Tibial artery (tissue), 4 donors: ENCODE measurements around the gene SLC24A3.

ENCODE experiments used
- DNase-seq, 2 donors: peaks; one replicate each; pipeline ENCODE4 v3.0.0-alpha.2; 2019
- H3K27ac ChIP-seq, 2 donors: fragments of 200-600 bp; sonication (generic) in 1 of 2; 1 replicate in 1 of 2; 2 replicates in 1 of 2; pipeline ENCODE4 v1.5.1; 2018 to 2019; ENCODE audit warnings: mild to moderate bottlenecking in 1 of 2
- H3K27me3 ChIP-seq, 2 donors: fragments of 200-600 bp; sonication (generic) in 1 of 2; one replicate each; pipeline versions ENCODE4 v1.5.1 to v1.6.0; 2016 to 2019
- H3K36me3 ChIP-seq, 3 donors: fragments of 200-600 bp; sonication (generic) in 2 of 3; one replicate each; pipeline ENCODE4 v1.5.1; 2016 to 2019; ENCODE audit warnings: mild to moderate bottlenecking in 2 of 3
- H3K4me1 ChIP-seq, 4 donors: fragments of 200-600 bp; sonication (generic) in 2 of 4; 1 replicate in 3 of 4; 2 replicates in 1 of 4; pipeline ENCODE4 v1.5.1; 2016 to 2019
- H3K4me3 ChIP-seq, 2 donors: fragments of 200-600 bp; sonication (generic) in 1 of 2; 1 replicate in 1 of 2; 2 replicates in 1 of 2; pipeline ENCODE4 v1.5.1; 2018 to 2019; ENCODE audit warnings: mild to moderate bottlenecking in 2 of 2
- H3K9me3 ChIP-seq, 3 donors: fragments of 200-600 bp; sonication (generic) in 1 of 3; one replicate each; pipeline ENCODE4 v1.5.1; 2016 to 2019
- intact Hi-C: fragments of 100-400 bp; cut with DNase I; formaldehyde crosslinking; loops from one replicate; pipeline ENCODE4 v1.15.0; 2023; ENCODE audit warnings: low total_unique reads
- TF ChIP-seq, protein P1 (sequence below), 2 experiments: fragments of 200-600 bp in 1 of 2; fragments of 450-650 bp in 1 of 2; IDR thresholded peaks; one replicate each; pipeline ENCODE4 v1.5.1; 2017 to 2019; ENCODE audit warnings: antibody characterized with exemption in 2 of 2, mild to moderate bottlenecking in 1 of 2, moderate library complexity in 1 of 2

Gene SLC24A3

DNA sequence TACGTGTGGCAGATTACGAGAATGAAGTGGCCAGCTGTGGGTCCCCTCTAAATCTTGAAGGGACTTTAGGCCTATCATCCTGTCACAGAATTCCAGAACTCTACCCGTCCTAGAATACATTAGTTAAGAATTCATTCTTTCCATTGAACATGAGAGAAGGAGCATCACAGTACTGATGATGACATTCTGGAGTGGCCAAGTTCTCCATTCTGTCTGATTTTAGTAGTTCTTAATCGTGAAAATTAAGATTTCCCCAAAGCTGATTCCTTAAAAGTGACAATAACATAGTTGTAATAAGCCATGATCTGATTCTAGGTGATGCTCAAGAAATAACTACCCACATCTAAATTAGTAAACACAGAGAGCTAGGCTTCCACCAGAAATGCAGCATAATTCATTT, 510.6 kb downstream of the SLC24A3 start:
- no peaks in the 10 kb centered on the region for H3K9me3 ChIP-seq
- intact Hi-C loops, result no loop called here
- no peak for DNase-seq
- no peak overlapping the region for H3K27ac ChIP-seq
- TF ChIP-seq, protein P1, sequence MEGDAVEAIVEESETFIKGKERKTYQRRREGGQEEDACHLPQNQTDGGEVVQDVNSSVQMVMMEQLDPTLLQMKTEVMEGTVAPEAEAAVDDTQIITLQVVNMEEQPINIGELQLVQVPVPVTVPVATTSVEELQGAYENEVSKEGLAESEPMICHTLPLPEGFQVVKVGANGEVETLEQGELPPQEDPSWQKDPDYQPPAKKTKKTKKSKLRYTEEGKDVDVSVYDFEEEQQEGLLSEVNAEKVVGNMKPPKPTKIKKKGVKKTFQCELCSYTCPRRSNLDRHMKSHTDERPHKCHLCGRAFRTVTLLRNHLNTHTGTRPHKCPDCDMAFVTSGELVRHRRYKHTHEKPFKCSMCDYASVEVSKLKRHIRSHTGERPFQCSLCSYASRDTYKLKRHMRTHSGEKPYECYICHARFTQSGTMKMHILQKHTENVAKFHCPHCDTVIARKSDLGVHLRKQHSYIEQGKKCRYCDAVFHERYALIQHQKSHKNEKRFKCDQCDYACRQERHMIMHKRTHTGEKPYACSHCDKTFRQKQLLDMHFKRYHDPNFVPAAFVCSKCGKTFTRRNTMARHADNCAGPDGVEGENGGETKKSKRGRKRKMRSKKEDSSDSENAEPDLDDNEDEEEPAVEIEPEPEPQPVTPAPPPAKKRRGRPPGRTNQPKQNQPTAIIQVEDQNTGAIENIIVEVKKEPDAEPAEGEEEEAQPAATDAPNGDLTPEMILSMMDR (IDR thresholded peaks at IDR 0.05), result no peak
- H3K27me3 ChIP-seq, result no peaks in the 10 kb centered on the region
- peaks cover 0 to 13% (median 2%) of the 10 kb centered on the region in 4 donors for H3K4me1 ChIP-seq
- peaks cover 0 to 18% (median 0%) of the 10 kb centered on the region in 3 donors for H3K36me3 ChIP-seq
- no peak overlapping the region for H3K4me3 ChIP-seq

DNA sequence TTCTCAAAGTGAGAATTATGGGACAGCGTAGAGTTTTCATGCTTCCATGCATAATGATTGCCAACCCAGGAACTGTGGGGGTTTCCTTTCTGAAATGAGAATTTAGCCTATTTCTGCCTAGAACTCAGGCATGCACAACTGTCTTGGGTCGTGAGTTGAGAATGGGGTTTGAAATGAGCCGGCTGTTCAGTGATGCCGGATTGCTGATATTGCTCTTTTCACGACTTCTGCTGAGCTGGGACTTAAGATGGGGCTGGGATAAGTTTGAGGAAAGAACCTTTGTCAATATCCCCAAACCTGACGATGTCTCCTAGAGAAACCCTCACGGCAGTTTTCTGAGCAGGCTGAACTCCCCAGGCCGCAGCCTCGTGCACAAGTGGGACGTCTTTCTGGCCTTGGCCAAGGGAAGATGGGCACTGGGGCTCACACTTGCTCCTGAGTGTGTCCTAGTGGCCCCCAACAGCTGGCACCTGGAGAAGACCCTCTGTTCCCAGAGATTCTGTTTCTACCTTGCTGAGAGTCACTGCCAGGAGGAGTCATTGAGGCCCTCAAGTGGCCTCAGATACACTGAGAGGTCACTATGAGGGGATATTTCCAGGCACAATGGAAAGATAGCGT, 511.5 kb downstream of the SLC24A3 start:
- DNase-seq, result no peak
- TF ChIP-seq, protein P1 (IDR thresholded peaks at IDR 0.05), result no peak

DNA sequence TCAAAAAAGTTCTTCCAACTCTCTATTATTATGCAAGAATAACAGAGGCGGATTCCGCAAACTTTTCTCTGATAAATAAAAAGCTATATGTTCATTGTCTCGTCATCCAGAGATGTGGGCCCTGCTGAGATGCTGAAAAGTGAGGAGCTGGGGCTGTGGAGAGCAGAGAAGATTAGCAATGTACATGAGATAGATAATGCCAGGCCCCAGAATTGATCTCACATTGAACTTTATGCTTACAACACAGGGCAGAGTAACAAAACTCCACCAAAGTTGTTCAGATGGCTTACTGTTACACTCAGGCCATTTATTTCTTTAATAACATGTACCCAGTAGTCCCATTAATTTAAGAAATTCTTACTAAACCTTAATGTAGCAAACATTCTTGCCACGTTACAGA, 512.9 kb downstream of the SLC24A3 start:
- no peak for DNase-seq
- TF ChIP-seq, protein P1 (IDR thresholded peaks at IDR 0.05), result no peak

More for the DNA sequence above, 511.5 kb downstream of the SLC24A3 start:
- H3K4me3 ChIP-seq, result no peak overlapping the region
- no peaks in the 10 kb centered on the region for H3K27me3 ChIP-seq
- no peaks in the 10 kb centered on the region for H3K9me3 ChIP-seq
- no peak overlapping the region for H3K27ac ChIP-seq
- intact Hi-C loops, result no loop called here
- H3K4me1 ChIP-seq, result peaks cover 0 to 13% (median 2%) of the 10 kb centered on the region in 4 donors
- H3K36me3 ChIP-seq, result peaks cover 0 to 18% (median 0%) of the 10 kb centered on the region in 3 donors

DNA sequence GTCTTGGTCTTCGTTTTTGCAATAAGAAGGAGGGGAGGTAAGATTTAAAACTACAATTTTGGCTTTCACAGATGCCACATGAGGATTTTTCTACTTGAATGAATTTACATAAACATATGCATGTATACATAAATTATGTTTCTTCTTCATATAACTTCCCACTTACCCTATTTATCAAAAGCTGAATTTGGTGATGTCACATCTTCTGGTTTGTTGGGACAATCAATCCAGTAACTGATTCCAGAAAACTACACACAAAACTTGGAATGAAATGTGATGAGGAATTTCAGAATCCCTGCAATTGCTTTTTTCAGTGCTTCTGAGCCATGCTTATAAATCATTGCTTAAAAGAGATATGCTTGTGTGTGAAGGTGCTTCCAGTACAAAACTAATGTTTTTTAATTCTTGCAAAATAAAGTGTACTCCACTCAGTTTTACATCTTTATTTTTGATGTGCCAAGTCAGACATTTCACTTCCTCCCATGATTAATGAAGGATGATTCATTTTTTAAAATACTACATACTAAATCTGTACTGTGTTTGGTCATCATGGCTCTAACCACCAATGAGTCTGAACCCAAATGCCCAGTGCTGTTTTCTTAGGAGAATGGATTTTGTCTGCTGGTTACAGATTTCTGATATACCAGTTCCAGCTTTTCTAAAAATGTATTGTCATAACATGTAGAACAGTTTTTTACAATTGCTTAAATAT, 513.5 kb downstream of the SLC24A3 start:
- TF ChIP-seq, protein P1 (IDR thresholded peaks at IDR 0.05), result no peak
- no peak overlapping the region for H3K4me3 ChIP-seq
- peaks cover 0 to 17% (median 0%) of the 10 kb centered on the region in 3 donors for H3K36me3 ChIP-seq
- peaks cover 0 to 13% (median 2%) of the 10 kb centered on the region in 4 donors for H3K4me1 ChIP-seq
- intact Hi-C loops, result no loop called here
- no peak overlapping the region for H3K27ac ChIP-seq
- H3K27me3 ChIP-seq, result no peaks in the 10 kb centered on the region
- no peak for DNase-seq
- H3K9me3 ChIP-seq, result no peaks in the 10 kb centered on the region

More for the DNA sequence above, 512.9 kb downstream of the SLC24A3 start:
- H3K27me3 ChIP-seq, result no peaks in the 10 kb centered on the region
- peaks cover 0 to 13% (median 2%) of the 10 kb centered on the region in 4 donors for H3K4me1 ChIP-seq
- intact Hi-C loops, result no loop called here
- peaks cover 0 to 18% (median 0%) of the 10 kb centered on the region in 3 donors for H3K36me3 ChIP-seq
- no peaks in the 10 kb centered on the region for H3K9me3 ChIP-seq
- no peak overlapping the region for H3K27ac ChIP-seq
- H3K4me3 ChIP-seq, result no peak overlapping the region

DNA sequence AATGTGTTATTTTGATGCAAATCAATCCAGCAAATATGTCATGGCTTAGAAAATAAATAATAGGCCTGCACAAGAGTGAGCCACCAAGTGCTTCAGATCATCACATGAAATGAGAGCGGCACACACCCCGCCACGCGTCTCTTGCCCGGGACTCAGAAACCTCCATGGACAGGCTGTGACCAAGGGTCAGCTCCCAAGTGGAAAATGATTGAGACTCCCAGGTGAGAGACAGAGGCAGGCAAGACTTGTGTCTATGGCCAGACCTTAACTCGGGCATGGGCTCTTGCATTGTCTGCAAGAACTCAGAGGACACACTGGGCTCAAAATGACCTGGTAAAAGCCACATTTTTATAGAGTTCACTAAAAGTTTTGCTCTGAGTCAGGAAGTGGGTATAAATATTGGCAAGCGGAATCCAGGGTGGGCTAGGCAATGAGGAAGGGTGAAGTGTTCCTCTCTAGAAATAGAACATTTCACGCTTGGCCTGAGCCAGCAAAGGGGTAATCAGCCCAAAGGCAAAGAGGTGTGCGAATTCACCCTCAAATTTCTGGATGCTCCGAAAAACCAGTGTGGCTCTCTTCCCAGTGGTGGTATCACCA, 514.9 kb downstream of the SLC24A3 start:
- Histone ChIP-seq H3K27me3 (no peaks in the 10 kb centered on the region), H3K9me3 (no peaks in the 10 kb centered on the region), H3K27ac (no peak overlapping the region), H3K4me3 (no peak overlapping the region), H3K4me1 (peaks cover 0 to 13% (median 2%) of the 10 kb centered on the region in 4 donors), H3K36me3 (peaks cover 0 to 3% (median 0%) of the 10 kb centered on the region in 3 donors)
- TF ChIP-seq, protein P1 (IDR thresholded peaks at IDR 0.05), result no peak
- no peak for DNase-seq
- intact Hi-C loops, result no loop called here
